Measurements from ENCODE around the gene FAM221B.

FAM221B gene

GRCh38 chr9:35828716-35829083 lies at the start of gene FAM221B:
FAM221B (minus strand) TSS chr9:35828732; CDS start chr9:35826161, 2,571 bp downstream.
- no peak for DNase-seq (ENCODE audit: low read depth, low spot score)

DNA sequence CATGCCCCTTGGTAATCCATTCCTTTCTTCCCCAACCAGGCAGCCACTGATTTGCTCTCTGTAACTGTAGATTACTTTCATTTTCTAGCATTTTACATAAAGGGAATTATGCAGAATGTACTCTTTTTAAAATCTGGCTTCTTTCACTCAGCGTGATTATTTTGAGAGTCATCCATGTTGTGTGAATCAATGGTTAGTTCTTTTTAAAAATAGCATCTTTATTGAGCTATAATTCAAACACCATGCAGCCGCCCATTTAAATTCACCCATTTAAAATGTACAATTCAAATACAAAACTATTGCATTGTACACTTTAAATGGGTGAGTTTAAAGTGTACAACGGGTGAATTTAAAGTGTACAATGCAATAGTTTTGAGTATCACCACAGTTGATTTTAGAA lies 44.0 kb upstream of the FAM221B start:
- no peak for DNase-seq (ENCODE audit: low read depth, low spot score)

DNA sequence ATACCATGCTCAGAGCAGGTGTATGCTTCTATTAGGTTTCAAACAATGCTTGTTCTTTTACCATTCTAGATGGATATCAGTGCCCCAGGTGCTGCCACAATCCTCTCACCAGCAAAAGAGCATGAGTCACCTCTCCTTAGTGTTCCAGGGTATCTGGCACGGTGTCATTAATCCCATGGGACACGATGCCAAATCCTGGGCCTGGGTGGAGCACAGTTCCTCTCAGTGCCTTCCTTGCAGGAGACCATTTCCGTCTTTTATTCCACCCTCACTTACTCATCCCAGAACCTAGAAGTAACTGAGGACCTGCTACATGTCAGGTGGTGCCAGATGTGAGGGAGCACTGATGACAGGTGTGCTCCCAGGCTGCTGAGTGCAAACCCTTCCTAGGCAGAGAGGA lies 43.0 kb upstream of the FAM221B start:
- no peak for DNase-seq (ENCODE audit: low read depth, low spot score)

DNA sequence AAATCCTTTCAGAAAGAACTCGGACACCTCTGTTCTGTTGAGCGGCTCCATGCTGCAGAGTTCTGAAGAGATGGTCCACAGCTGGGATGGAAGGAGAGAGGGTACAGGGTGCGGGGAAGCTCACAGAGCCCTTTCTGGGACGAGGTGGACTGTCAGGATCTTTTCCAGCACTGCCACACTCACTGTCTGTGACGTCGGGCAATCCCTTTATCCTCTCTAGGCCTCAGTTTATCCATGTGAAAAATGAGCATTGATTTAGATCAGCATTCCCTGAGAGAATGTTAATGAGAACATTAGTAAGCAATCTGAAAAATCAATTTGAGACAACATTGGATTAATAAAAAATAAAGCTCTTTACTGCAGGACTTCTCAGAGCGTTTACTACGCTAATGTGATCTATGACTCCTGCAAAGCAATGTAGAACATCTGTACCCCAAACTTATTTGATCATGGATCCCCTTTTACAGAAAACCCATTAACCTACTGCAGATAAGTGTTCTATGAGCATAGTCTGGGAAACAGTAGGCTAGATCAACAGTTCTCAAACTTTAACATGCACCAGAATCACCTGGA lies 41.9 kb upstream of the FAM221B start, which contains the start of gene OR13J1:
TSS of gene OR13J1 (minus strand) at position 51 of the 573 bp plus-strand sequence. CDS start at position 51, 0 bp downstream.
- no peak for DNase-seq (ENCODE audit: low read depth, low spot score)

DNA sequence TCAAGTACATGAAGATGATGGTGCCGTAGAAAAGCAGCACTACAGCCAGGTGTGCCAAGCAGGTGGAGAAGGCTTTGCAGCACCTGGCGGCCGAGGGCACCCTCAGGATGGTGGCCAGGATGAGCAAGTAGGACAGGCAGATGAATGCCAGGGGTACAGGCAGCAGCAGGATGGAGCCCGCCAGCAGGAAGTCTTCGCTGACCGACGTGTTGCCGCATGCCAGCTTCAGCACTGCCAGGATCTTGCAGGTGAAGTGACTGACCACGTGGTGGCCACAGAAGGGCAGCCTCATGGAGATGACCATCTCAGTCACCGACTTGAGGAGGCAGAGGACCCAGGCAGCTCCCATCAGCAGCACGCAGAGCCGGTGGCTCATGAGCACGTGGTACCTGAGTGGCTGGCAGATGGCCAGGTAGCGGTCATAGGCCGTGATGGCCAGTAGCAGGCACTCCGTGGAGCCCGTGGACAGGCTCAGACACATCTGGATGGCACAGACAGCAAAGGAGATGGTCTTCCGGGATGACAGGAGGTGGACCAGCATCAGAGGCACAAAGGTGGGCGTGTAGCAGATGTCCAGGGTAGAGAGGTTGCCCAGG lies 41.2 kb upstream of the FAM221B start:
- DNase-seq (ENCODE audit: low read depth, low spot score): no peak

DNA sequence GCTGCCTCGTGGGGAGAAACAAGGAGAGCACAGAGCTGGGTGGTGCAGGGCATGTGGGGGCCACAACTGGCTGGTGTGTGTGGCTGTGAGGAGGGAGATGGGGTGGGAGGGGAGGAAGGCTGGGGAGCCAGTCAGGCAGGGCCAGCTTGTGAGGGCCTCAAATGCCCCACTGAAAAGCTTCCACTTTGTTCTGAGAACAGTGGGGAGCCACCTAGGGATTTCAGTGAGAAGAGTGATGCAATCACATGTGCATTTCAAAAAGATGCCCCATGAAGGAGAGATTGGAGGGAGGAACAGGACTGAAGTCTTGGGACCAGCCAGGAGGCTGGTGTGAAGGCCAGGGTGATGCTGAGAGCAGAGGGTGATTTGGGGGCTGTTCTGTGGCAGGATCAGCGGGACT lies 40.4 kb upstream of the FAM221B start:
- DNase-seq (ENCODE audit: low read depth, low spot score): no peak

GRCh38 chr9:35867538-35867937 lies 39.0 kb upstream of the FAM221B start:
- no peak for DNase-seq (ENCODE audit: low read depth, low spot score)

DNA sequence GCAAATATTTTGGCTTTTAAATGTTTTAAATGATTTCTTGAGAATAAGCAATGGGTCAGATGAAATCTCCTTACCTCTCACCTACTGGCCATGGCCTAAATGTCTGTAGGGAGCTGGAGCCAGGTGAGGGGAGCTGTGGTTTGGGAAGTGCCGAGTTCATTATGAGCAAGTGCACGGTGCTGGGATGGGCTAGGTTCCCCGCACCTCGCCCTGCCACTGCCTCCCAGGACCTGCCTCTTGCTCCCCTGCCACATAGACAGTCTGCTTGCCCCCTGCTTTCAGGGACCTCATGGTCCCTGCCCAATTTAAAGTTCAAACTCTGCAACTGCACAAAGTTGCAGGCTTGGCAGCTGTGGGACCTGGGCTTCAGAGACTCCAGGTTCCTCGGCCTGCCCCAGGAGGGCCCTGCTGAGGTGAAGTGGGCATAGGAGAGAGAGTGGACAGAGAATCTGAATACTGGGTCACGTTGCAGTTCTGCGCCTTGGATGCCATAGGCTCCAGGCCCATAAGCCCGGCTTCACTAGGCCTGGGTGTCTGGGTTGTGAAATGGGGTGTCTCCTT lies 36.2 kb upstream of the FAM221B start:
- no peak for DNase-seq (ENCODE audit: low read depth, low spot score)

DNA sequence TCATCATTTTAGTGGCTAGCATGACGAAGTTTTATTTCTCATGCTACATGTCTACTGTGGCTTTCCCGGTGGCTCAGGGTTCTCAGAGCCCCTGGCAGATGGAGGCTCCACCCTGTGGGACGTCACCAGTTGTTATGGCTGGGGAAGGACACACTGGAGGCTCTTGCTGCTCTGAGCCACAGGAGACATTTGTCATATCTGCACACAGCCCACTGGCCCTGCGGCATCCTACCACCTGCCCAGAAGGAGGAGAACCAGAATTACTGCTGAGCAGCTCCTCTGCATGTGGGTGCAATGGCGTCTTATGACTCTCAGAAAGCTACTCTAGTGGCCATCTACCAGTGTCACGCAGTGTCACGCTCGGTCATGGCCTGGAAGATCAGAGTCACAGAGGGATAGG lies 35.1 kb upstream of the FAM221B start:
- DNase-seq (ENCODE audit: low read depth, low spot score): no peak

DNA sequence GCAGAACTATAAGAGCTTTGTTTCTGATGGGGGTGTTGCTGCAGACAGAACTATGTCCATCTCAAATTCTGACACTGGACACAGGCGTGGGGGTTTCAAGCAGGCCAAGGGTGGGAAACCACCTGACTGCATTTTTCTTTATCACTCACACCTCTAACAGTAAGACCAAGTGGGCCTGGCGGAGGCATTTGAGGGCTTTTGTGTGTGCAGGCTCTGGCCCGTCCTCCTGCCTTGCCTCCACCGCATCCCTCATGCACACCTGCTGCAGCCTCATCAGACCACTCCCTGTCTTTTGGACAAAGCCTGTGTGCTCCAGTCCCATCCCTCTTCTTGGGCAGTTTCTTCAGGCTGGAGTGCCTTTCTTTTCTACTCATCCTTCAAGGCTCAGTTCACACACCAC lies 33.8 kb upstream of the FAM221B start:
- DNase-seq (ENCODE audit: low read depth, low spot score): no peak

- no peak for DNase-seq (ENCODE audit: low read depth, low spot score)
Measured at GRCh38 chr9:35861161-35861897, 32.8 kb upstream of the FAM221B start.

- no peak for DNase-seq (ENCODE audit: low read depth, low spot score)
Measured at GRCh38 chr9:35859990-35860339, 31.4 kb upstream of the FAM221B start.

DNA sequence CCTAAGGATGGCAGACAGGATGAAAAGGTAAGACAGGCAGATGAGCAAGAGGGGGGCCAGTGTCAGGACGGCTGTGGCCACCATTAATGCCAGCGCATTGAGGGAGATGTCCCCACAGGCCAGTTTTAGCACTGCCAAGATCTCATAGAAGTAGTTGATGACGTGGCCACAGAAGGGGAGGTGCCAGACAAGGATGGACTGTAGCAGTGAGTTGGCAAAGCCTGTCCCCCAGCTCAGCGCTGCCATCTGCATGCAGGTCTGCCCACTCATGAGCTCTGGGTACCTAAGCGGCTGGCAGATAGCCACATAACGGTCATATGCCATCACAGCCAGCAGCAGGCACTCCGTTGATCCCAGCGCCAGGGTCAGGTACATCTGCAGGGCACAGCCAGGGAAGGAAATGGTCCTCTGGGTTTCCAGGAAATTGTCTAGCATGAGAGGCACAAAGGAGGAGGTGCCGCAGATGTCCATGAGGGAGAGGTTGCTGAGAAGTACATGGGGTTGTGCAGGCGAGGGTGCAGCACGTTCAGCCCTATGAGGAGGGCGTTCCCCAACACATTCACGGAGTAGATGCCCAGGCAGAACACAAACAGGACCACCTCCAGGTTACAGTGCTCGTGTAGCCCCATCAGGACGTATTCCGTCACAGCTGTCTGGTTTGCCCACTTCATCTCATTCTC lies 30.9 kb upstream of the FAM221B start:
- no peak for DNase-seq (ENCODE audit: low read depth, low spot score)

- no peak for DNase-seq (ENCODE audit: low read depth, low spot score)
Measured at GRCh38 chr9:35858458-35858857, 29.9 kb upstream of the FAM221B start.

- no peak for DNase-seq (ENCODE audit: low read depth, low spot score)
Measured at GRCh38 chr9:35856882-35857281, 28.4 kb upstream of the FAM221B start.

GRCh38 chr9:35856206-35856605 lies 27.7 kb upstream of the FAM221B start:
- DNase-seq (ENCODE audit: low read depth, low spot score): no peak

GRCh38 chr9:35854091-35854762 lies 25.7 kb upstream of the FAM221B start:
- DNase-seq (ENCODE audit: low read depth, low spot score): no peak

DNA sequence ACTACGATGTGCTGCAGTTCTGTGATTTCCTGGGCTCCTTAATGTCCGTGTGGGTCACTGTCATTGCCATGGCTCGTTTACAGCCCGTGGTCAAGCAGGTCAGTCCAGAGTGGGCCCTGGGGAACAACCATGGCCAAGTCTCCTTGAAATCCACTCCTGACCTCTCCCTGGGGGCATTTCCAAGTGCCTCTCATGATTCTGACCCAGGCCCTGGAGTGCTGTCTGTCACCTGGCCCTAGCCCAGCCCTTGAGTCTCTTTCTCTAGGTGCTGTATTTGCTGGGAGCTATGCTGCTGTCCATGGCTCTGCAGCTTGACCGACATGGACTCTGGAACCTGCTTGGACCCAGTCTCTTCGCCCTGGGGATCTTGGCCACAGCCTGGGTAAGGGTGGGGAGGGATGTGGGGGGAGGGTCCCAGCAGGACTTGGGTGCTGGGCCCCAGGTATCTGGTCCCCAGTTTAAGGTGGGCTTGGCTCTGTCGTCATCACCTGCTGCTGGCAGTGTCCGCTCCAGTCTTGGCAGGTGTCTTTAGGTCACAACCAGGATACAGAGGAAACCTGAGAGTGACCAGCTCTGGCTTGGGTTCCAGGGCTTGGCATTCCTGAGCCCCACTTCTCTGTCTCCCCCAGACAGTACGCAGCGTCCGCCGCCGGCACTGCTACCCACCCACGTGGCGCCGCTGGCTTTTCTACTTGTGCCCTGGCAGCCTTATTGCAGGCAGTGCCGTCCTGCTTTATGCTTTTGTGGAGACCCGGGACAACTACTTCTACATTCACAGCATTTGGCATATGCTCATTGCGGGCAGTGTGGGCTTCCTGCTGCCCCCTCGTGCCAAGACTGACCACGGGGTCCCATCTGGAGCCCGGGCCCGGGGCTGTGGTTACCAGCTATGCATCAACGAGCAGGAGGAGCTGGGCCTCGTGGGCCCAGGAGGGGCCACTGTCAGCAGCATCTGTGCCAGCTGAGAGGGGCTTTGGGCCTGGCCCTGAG lies 24.6 kb upstream of the FAM221B start:
- DNase-seq (ENCODE audit: low read depth, low spot score): no peak

DNA sequence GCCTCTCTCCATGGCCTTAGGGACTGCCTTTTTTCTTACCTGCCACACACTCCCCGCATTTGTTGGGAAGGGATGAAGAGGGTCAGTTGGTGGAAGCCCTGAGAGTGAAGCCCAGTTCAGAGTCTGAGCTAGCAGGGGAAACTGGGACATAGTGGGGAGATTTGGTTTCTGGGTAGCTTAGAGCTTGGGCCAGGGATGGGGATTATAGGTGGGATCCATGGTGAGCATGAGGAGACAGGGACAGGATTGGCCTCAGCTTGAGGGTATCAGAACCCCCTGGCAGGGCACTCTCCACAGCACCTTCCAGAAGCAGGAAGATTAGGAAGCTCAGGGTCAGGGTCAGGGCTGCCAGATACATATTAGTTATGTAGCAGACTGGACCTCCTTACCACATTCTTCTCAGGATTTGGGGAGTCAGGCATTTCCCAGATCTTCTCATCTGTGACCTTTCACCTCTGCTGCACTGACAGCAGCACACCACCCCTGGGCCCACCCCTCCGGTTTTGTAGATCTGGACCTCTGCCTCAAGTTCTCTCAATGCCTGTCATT lies 23.8 kb upstream of the FAM221B start:
- no peak for DNase-seq (ENCODE audit: low read depth, low spot score)
